GDM1 (cell line): ENCODE data around the gene POLH.
A peak's percentile ranks its signal among the peaks of the same experiment; 100 is the strongest.
"Not testable (repeated sequence)": the region's sequence is repeated elsewhere in the genome, so short reads cannot be mapped to it uniquely, and the experiment has no call there.

ENCODE experiments used
- DNase-seq: peaks from one replicate; lab custom pipeline; 2025; lab: John Stamatoyannopoulos, UW

Gene POLH

DNA sequence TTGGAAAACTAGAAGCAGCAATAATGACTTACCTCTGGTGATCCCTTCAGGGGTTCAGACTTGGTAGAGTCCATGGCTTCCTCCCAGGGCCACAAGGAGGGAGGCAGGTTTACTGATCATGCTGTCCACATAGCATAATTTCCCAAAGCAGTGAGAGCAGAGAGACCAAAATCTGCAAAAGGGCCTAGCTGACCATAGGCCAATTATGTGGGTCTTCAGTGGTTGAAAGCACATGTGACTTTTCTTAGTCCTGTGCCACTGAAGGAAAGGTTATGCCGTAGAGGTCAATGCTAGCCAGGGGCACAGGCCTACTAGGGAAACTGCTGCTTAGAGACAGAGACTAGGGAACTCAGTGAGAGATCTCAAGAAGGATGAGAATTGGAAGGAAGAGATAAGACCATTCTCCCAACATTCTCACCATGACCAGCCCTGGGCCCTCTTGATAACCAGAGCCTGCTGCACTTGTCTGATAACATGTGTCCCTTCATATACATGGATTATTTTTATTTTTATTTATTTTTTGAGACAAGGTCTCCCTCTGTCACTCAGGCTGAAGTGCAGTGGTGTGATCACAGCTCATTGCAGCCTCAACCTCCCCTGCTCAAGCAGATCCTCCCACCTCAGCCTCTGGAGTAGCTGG is 55.1 kb downstream of the POLH start:
- DNase-seq, result no peak

DNA sequence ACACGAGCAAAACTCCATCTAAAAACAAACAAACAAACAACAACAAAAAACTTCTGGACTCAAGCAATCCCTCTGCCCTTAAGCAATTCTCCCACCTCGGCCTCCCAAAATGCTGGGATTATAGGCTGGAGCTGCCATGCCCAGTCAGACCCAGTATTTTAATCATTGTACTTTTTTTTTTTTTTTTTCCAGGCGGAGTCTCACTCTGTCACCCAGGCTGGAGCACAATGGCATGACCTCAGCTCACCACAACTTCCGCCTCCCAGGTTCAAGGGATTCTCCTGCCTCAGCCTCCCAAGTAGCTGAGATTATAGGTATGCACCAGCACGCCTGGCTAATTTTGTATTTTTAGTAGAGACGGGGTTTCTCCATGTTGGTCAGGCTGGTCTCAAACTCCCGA is 57.0 kb downstream of the POLH start:
- not testable (repeated sequence) for DNase-seq

DNA sequence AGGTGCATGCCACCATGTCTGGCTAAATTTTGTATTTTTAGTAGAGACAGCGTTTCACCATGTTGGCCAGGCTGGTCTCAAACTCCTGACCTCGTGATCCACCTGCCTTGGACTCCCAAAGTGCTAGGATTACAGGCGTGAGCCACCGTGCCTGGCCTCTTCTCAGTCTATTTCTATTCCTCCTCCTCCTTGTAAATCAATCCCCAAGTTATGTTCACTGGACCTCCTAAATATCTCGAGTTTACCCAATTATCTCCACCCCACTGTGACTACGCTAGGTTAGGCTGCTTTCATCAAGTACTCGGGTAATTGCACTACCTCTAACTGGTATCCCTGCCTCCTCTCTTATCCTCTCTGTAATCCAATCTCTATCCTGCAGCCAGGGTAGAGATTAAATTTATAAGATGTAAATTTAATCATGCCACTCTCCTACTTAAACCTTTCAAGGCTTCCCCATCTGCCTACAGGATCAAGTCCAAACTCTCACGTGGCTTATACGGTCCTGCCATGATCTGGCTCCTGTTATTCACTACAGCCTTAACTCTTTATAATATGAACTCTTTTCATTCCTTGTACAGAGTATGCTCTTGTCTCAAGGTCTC is 58.8 kb downstream of the POLH start:
- DNase-seq, result no peak

DNA sequence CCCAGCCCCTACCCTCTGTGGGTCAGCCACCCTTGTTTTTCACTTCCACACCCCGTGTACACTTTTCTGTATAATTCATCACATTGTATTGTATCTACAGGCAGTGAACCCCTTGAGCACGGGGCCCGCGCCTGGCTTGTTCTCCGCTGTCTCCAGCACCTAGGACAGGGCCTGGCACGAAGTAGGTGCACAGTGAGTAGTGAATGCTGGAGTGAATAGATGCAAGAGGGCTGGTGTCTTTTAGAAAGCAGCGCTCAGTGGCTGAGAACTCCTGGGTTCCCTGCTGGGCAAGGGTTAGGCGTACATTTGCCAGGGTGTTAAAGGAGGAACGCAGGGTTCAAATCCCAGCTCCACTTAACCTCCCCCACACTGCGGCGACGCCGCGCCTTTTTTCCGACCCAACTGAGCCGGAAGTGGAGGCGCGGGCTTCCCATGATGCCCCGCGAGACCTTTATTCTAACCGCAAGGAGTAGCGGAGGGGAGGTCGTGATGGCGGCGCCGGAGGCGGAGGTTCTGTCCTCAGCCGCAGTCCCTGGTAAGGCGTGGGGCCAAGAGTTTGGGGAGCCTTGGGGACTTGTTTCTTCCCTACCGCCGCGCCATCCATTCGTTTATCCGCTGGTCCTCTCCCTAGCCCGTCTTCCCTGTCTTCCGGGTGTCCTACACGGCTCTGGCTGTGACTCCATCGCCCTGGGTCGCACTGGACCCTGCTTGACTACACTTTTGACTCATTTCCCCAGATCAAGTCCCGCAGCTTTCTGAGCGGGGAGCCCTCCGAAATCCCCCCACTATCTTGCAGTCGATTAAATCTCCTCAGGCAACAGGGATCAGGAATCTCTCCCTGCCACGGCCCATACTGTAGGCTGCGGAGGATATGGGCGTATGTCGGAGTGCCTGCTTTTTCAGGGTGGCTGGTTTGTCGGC is 59.7 kb downstream of the POLH start, which contains the start of gene MAD2L1BP:
MAD2L1BP (plus strand) TSS at position 454 of the 921 bp plus-strand sequence; CDS start at position 490, 36 bp downstream.
- DNase-seq, result peak; percentile 75

DNA sequence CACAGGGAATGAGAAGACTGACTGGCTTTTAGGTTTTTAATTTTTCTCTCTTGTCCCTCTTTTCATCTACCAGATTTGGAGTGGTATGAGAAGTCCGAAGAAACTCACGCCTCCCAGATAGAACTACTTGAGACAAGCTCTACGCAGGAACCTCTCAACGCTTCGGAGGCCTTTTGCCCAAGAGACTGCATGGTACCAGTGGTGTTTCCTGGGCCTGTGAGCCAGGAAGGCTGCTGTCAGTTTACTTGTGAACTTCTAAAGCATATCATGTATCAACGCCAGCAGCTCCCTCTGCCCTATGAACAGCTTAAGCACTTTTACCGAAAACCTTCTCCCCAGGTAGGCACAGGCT is 60.3 kb downstream of the POLH start:
- DNase-seq, result no peak

DNA sequence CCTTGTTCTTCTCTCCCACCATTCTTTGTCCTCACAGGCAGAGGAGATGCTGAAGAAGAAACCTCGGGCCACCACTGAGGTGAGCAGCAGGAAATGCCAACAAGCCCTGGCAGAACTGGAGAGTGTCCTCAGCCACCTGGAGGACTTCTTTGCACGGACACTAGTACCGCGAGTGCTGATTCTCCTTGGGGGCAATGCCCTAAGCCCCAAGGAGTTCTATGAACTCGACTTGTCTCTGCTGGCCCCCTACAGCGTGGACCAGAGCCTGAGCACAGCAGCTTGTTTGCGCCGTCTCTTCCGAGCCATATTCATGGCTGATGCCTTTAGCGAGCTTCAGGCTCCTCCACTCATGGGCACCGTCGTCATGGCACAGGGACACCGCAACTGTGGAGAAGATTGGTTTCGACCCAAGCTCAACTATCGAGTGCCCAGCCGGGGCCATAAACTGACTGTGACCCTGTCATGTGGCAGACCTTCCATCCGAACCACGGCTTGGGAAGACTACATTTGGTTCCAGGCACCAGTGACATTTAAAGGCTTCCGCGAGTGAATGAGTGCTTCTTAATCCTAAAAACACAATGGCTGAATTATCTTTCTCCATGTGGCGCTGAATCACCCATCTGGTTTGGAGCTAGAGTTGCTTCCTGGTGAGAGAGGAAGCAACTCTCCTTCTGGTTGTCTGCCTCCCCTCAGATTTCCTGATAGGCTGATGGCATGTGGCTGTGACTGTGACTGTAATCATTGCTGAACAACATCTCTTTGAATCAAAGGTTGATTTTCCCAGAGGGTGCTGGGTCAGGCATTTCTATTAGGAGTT is 64.2 kb downstream of the POLH start:
- DNase-seq, result peak; percentile 37

DNA sequence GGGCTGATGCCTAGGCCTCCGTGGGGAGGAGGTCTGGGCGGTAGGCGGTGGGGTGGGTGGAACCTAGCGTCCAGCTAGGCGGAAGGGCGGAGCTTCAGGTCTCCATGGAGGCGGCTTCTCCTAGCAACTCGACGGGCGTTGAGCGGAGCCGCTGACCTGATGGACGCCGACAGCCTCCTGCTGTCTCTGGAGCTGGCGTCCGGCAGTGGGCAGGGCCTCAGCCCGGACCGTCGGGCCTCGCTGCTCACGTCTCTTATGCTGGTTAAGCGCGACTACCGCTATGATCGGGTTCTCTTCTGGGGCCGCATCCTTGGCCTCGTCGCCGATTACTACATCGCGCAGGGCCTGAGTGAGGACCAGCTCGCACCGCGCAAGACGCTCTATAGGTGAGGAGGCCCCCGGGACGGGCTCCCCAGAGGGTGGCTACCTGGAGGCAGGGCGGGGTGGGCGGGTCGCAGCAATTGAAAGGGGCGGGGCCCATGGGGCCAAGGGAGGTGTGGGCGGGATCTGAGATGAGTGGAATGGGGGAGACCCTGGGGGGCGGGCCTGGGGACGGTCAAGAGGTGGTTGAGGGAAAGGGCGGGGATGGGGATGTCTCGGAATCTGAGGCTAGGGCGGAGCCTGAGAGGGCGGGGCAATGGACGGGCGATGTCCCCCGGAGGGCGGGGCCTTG is 69.1 kb downstream of the POLH start, which contains the start of gene RSPH9:
RSPH9 (plus strand) TSS at position 97 of the 673 bp plus-strand sequence; CDS start at position 160, 63 bp downstream.
- no peak for DNase-seq

DNA sequence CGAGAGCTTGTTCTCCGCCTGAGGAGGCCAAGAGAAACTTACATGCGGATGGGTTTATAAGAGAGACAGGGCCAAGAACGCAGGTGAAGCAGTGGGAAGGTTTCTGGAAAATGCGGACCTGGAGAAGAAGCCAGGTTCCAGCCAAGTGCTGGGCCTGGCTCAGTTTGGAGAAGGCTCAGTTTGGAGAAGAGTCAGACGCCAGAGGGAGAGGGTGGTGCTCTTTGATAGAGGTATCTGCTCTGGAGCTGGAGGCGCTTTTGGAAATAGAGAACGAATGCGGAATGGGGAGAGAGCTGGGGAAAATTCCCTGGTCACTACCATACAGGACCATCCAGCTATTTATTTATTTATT is 69.6 kb downstream of the POLH start:
- no peak for DNase-seq

DNA sequence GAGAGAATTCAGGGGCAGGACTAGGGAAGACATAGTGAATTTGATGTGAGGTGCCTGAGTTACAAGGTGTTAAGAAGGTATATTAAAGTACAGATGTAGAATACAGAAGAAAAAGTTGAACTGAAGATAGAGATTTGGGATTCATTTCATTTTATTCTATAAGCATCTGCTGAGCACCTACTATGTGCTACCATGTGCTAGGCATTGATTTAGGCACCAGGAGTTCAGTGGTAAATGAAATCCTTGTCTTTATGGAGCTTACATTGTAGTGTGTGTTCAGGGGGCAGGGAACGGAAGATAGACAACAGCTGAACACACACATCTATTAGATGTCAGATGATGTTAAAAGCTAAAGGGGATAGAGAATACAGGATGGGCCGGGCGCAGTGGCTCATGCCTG is 71.6 kb downstream of the POLH start:
- no peak for DNase-seq

DNA sequence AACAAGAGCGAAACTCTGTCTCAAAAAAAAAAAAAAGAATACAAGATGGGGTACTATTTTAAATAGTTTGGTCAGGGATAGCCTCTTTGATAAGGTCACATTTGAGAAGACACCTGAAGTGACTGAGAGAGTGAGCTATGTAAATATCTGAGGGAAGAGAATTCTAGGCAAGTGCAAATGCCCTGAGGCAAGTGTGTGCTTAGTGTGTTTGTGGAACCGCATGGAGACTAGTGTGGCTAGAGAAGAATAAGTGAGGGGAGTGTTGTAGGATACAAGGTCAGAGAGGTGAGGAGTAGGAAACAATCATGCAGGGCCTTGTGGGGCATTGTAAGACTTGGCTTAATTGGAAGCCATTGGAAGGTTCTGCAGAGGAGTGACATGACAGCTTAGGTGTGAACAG is 72.3 kb downstream of the POLH start:
- DNase-seq, result no peak

DNA sequence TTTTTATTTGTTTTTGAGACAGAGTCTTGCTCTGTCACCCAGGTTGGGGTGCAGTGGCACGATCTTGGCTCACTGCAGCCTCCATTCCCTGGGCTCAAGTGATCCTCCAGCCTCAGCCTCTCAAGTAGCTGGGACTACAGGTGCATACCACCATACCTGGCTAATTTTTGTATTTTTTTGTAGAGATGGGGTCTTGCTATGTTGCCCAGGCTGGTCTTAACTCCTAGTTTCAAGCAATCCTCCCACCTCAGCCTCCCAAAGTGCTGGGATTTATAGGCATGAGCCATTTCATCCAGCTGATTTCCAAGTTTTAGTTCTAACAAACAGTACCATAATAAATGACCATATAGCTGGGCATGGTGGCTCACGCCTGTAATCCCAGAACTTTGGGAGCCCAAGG is 76.8 kb downstream of the POLH start:
- not testable (repeated sequence) for DNase-seq

DNA sequence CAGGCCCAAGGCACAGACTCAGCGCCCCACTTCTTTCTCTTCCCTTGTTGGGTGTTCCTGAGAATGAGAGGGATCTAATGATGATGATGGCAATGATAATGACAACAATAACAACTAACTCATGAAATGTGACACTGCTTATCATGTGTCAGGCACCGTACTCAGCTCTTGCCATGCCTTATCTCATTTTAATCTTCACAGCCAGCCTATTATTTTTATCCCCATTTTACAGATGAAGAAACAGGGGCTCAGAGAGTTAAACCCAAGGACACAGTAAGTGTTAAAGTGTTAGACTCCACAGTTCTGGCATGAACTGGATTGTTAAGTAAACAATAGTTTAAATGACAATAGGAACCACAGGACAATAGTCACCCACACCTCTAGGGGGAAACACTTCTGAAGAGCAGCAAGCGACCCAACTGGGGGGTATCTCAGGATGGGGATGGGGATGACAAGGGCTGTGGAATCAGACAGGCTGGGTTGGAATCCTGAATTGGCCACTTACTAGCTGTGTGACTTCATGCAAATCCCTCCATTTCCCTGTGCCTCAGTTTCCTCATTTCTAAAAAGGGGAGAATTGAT is 81.3 kb downstream of the POLH start:
- no peak for DNase-seq

DNA sequence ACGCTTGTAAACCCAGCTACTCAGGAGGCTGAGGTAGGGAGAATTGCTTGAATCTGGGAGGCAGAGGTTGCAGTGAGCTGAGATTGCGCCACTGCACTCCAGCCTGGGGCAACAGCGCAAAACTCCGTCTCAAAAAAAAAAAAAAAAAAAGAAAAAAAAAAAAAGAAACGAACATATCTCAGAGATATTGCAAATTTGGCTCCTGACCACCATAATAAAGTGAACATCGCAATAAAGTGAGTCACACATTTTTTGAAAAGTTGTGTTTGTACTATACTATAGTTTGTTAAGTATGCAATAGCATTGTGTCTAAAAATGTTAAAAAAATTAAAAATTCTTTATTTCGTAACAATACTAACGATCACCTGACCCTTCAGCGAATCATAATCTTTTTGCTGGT is 82.2 kb downstream of the POLH start:
- no peak for DNase-seq

DNA sequence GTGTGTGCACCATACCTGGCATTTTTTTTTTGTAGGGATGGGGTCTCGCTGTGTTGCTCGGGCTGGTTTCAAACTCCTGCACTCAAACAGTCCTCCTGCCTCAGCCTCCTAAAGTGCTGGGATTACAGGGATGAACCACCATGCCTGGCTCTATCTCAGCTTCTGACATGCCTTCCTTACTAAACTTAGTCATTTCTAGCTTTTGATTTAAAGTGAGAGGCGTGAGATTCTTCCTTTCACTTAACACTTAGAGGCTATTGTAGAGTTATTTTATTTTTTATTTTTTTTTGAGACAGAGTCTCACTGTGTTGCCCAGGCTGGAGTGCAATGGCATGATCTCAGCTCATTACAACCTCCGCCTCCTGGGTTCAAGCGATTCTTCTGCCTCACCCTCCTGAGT is 87.0 kb downstream of the POLH start:
- not testable (repeated sequence) for DNase-seq
